ENCODE data around the gene CFL1.
A peak's percentile ranks its signal among the peaks of the same experiment; 100 is the strongest.

- TF ChIP-seq, protein P1, sequence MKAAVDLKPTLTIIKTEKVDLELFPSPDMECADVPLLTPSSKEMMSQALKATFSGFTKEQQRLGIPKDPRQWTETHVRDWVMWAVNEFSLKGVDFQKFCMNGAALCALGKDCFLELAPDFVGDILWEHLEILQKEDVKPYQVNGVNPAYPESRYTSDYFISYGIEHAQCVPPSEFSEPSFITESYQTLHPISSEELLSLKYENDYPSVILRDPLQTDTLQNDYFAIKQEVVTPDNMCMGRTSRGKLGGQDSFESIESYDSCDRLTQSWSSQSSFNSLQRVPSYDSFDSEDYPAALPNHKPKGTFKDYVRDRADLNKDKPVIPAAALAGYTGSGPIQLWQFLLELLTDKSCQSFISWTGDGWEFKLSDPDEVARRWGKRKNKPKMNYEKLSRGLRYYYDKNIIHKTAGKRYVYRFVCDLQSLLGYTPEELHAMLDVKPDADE (IDR thresholded peaks at IDR 0.05) = peak; percentile 64
- TF ChIP-seq, protein P2, sequence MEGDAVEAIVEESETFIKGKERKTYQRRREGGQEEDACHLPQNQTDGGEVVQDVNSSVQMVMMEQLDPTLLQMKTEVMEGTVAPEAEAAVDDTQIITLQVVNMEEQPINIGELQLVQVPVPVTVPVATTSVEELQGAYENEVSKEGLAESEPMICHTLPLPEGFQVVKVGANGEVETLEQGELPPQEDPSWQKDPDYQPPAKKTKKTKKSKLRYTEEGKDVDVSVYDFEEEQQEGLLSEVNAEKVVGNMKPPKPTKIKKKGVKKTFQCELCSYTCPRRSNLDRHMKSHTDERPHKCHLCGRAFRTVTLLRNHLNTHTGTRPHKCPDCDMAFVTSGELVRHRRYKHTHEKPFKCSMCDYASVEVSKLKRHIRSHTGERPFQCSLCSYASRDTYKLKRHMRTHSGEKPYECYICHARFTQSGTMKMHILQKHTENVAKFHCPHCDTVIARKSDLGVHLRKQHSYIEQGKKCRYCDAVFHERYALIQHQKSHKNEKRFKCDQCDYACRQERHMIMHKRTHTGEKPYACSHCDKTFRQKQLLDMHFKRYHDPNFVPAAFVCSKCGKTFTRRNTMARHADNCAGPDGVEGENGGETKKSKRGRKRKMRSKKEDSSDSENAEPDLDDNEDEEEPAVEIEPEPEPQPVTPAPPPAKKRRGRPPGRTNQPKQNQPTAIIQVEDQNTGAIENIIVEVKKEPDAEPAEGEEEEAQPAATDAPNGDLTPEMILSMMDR (conservative IDR thresholded peaks at IDR 0.05; ENCODE audit: low read depth in 2 of 2) = peak; percentile 58 to 73
- TF ChIP-seq EZH2 (IDR thresholded peaks at IDR 0.05; ENCODE audit: low read depth, unreplicated experiment) (no peak), EZH2phosphoT487 (IDR thresholded peaks at IDR 0.05; ENCODE audit: unreplicated experiment) (no peak), POLR2AphosphoS5 (IDR thresholded peaks at IDR 0.05; ENCODE audit: low read depth) (peak; percentile 71), ZNF114 (CRISPR knock-in tag; IDR thresholded peaks at IDR 0.05) (no peak), NANOG (IDR thresholded peaks at IDR 0.05; ENCODE audit: borderline replicate concordance) (no peak), CREB1 (CRISPR knock-in tag; IDR thresholded peaks at IDR 0.05; ENCODE audit: low read depth) (no peak)
- TF ChIP-seq, protein P3, sequence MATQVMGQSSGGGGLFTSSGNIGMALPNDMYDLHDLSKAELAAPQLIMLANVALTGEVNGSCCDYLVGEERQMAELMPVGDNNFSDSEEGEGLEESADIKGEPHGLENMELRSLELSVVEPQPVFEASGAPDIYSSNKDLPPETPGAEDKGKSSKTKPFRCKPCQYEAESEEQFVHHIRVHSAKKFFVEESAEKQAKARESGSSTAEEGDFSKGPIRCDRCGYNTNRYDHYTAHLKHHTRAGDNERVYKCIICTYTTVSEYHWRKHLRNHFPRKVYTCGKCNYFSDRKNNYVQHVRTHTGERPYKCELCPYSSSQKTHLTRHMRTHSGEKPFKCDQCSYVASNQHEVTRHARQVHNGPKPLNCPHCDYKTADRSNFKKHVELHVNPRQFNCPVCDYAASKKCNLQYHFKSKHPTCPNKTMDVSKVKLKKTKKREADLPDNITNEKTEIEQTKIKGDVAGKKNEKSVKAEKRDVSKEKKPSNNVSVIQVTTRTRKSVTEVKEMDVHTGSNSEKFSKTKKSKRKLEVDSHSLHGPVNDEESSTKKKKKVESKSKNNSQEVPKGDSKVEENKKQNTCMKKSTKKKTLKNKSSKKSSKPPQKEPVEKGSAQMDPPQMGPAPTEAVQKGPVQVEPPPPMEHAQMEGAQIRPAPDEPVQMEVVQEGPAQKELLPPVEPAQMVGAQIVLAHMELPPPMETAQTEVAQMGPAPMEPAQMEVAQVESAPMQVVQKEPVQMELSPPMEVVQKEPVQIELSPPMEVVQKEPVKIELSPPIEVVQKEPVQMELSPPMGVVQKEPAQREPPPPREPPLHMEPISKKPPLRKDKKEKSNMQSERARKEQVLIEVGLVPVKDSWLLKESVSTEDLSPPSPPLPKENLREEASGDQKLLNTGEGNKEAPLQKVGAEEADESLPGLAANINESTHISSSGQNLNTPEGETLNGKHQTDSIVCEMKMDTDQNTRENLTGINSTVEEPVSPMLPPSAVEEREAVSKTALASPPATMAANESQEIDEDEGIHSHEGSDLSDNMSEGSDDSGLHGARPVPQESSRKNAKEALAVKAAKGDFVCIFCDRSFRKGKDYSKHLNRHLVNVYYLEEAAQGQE (IDR thresholded peaks at IDR 0.05; ENCODE audit: unreplicated experiment) = no peak
Observed at GRCh38 chr11:65891219-65892136, 33.5 kb upstream of the CFL1 start.

All from GM23338 (cell line).